Heart left ventricle (tissue), 16 donors: Measurements from ENCODE around the gene C5orf34. TPM values are rescaled to one million over a fixed set of nuclear protein-coding genes. Genes with fewer than 3 reads are reported as not detected.

Source experiments
- ATAC-seq, 4 donors: fragments of 200-7000 bp; cut with Tn5 transposase; one replicate each; pipeline ENCODE4 v1.9.1; 2020 to 2022; ENCODE audit warnings: moderate library complexity in 4 of 4, mild to moderate bottlenecking in 3 of 4, moderate number of reproducible peaks in 1 of 4
- DNase-seq, 5 donors: peaks; one replicate each; pipeline ENCODE4 v3.0.0-alpha.2; 2020
- H3K27ac ChIP-seq, 12 donors: fragments of 200-600 bp; sonication (generic) in 4 of 12; one replicate each; pipeline versions ENCODE4 v1.5.0 to v1.8.0; 2016 to 2022; ENCODE audit warnings: mild to moderate bottlenecking in 2 of 12
- H3K27me3 ChIP-seq, 9 donors: fragments of 200-600 bp; sonication (generic) in 2 of 9; one replicate each; pipeline versions ENCODE4 v1.5.1 to v1.8.0; 2016 to 2022; ENCODE audit warnings: mild to moderate bottlenecking in 3 of 9
- H3K36me3 ChIP-seq, 9 donors: fragments of 200-600 bp; sonication (generic) in 2 of 9; one replicate each; pipeline versions ENCODE4 v1.5.0 to v1.8.0; 2018 to 2022; ENCODE audit warnings: mild to moderate bottlenecking in 2 of 9
- H3K4me1 ChIP-seq, 12 donors: fragments of 200-600 bp; sonication (generic) in 4 of 12; one replicate each; pipeline versions ENCODE4 v1.5.0 to v1.8.0; 2016 to 2022; ENCODE audit warnings: mild to moderate bottlenecking in 3 of 12
- H3K4me3 ChIP-seq, 12 donors: fragments of 200-600 bp; sonication (generic) in 4 of 12; one replicate each; pipeline versions ENCODE4 v1.5.0 to v1.8.0; 2017 to 2022; ENCODE audit warnings: mild to moderate bottlenecking in 9 of 12, moderate library complexity in 4 of 12
- H3K9me3 ChIP-seq, 12 donors: fragments of 200-600 bp; sonication (generic) in 4 of 12; one replicate each; pipeline versions ENCODE4 v1.5.0 to v1.8.0; 2016 to 2022; ENCODE audit warnings: mild to moderate bottlenecking in 1 of 12
- CTCF ChIP-seq, 12 donors: fragments of 200-600 bp; sonication (generic) in 4 of 12; IDR thresholded peaks; one replicate each; pipeline versions ENCODE4 v1.5.0 to v1.8.0; 2018 to 2022; ENCODE audit warnings: antibody characterized with exemption in 12 of 12, mild to moderate bottlenecking in 5 of 12
- POLR2A ChIP-seq, 2 donors: fragments of 450-650 bp; IDR thresholded peaks; one replicate each; pipeline ENCODE4 v1.6.1; 2017; ENCODE audit warnings: antibody characterized with exemption in 2 of 2, mild to moderate bottlenecking in 2 of 2, moderate library complexity in 2 of 2
- WGBS, 4 donors: extraction: QIAGEN DNeasy Blood & Tissue Kit in 2 of 4; methylation state at CpG; one replicate each; pipeline versions ENCODE4 v1.1.5 to v1.1.7; 2013 to 2018; 5-methylcytosine and 5-hydroxymethylcytosine counted together
- intact Hi-C, 10 donors: fragments of 100-400 bp; cut with DNase I; formaldehyde crosslinking; loops; one replicate each; pipeline versions ENCODE4 v1.11.1 to v1.14.2; 2022
- polyA plus RNA-seq, 2 donors: library from polyadenylated mRNA; stranded (reverse); fragments of 200-250 nt; gene quantifications; one replicate each; pipeline ENCODE4 v1.2.3, GENCODE V29; 2013
- total RNA-seq, 9 donors: library from RNA; depleted of rRNA in 2 of 9; stranded (reverse); fragments of >200 nt in 2 of 9; fragmentation: NEBNext Ultra II Directional in 3 of 9; extraction: Animal tissue kit (Norgen Biotek cat#: 25700) in 3 of 9; gene quantifications; one replicate each; pipeline versions ENCODE4 v1.1.0 to v1.2.4, GENCODE V29; 2016 to 2023
- donor health status: ischemic (EF 13 %, LVEDD 7.1; RV severe dilation, severe dysfunction).
- donor health status: healthy with polysubstance abuse.
- donor health status: DM: no; HTN: yes; CAD: no.
- donor health status: DM: no; HTN: no; CAD: no.
- donor health status: ischemic (EF 25% LVEDD 6.9; RV normal size, moderate dysfunction).
- donor health status: ischemic (EF 25% LVEDD 5.7; RV mildly dilated, moderate dysfunction).
- donor health status: healthy.
- donor health status: DM: yes; HTN: yes; CAD: no.
- donor health status: ischemic (EF 35%, LVEDD 5.7; RV mildly dilated, moderate dysfunction).
- donor health status: nonischemic (EF 11% LVEDD 7.7; RV severe dilation, severe dysfunction).
- donor health status: DM: yes; HTN: yes; CAD: no.
- donor health status: PGD.
- donor health status: ischemic (EF 29% LVEDD 5.4; RV normal size, mild dysfunction).
- donor health status: nonischemic (EF 23%, LVEDD 6.1; RV moderate dilation, normal function).

C5orf34 gene
- total and polyA plus RNA-seq, 11 donors, result 0.19 to 1.6 (median 0.54) TPM

GRCh38 chr5:43548358-43548757 lies 33.4 kb upstream of the C5orf34 start:
- WGBS, 4 donors, result 47 to 54% (median 51%) methylated on average over 5 of the region's 5 CpGs
- no peaks in the 10 kb centered on the region for H3K27me3 ChIP-seq
- H3K36me3 ChIP-seq, result peaks cover 2 to 94% (median 79%) of the 10 kb centered on the region in 9 donors
- H3K9me3 ChIP-seq, result no peaks in the 10 kb centered on the region
- ATAC-seq (peak in 2 of 4 donors; percentile 33 to 59), DNase-seq (no peak)
- intact Hi-C loops, result no loop called here
- no peak overlapping the region for H3K4me3 ChIP-seq
- H3K27ac ChIP-seq, result peak overlapping the region in 3 of 12 donors; percentile 2 to 26 (median 23)
- peaks cover 1 to 40% (median 20%) of the 10 kb centered on the region in 12 donors for H3K4me1 ChIP-seq
- TF ChIP-seq POLR2A (IDR thresholded peaks at IDR 0.05) (no peak), CTCF (IDR thresholded peaks at IDR 0.05) (no peak)

- TF ChIP-seq CTCF (IDR thresholded peaks at IDR 0.05), result no peak
- TF ChIP-seq POLR2A (IDR thresholded peaks at IDR 0.05), result no peak
- no peaks in the 10 kb centered on the region for H3K9me3 ChIP-seq
- intact Hi-C loops, result no loop called here
- no peak for ATAC-seq
- 87 to 92% (median 92%) methylated on average over 2 of the region's 2 CpGs for WGBS, 4 donors
- no peak for DNase-seq
- H3K4me3 ChIP-seq, result no peak overlapping the region
- H3K27ac ChIP-seq, result no peak overlapping the region
- H3K4me1 ChIP-seq, result peaks cover 3 to 32% (median 14%) of the 10 kb centered on the region in 12 donors
- H3K27me3 ChIP-seq, result no peaks in the 10 kb centered on the region
- peaks cover 2 to 95% (median 82%) of the 10 kb centered on the region in 9 donors for H3K36me3 ChIP-seq
Measured at GRCh38 chr5:43547532-43547931, 32.6 kb upstream of the C5orf34 start.

GRCh38 chr5:43543434-43543833 lies 28.5 kb upstream of the C5orf34 start:
- intact Hi-C loops, result no loop called here
- Histone ChIP-seq H3K36me3 (peaks cover 2 to 96% (median 90%) of the 10 kb centered on the region in 9 donors), H3K27me3 (no peaks in the 10 kb centered on the region), H3K4me3 (no peak overlapping the region), H3K27ac (no peak overlapping the region), H3K4me1 (peaks cover 0 to 7% (median 3%) of the 10 kb centered on the region in 12 donors), H3K9me3 (no peaks in the 10 kb centered on the region)
- ATAC-seq (no peak), DNase-seq (no peak)
- TF ChIP-seq CTCF (IDR thresholded peaks at IDR 0.05) (no peak), POLR2A (IDR thresholded peaks at IDR 0.05) (no peak)

- Histone ChIP-seq H3K27ac (no peak overlapping the region), H3K36me3 (peaks cover 2 to 98% (median 96%) of the 10 kb centered on the region in 9 donors), H3K27me3 (no peaks in the 10 kb centered on the region), H3K9me3 (no peaks in the 10 kb centered on the region), H3K4me1 (peaks cover 0 to 3% (median 0%) of the 10 kb centered on the region in 12 donors), H3K4me3 (no peak overlapping the region)
- intact Hi-C loops, result loop anchor here in 1 of 10 donors (1.0 kb wide), 1 partner anchor 10 kb away; no protein-coding TSS in a partner anchor
- DNase-seq (no peak), ATAC-seq (no peak)
- TF ChIP-seq POLR2A (IDR thresholded peaks at IDR 0.05) (no peak), CTCF (IDR thresholded peaks at IDR 0.05) (no peak)
- 88 to 91% (median 89%) methylated on average over 6 of the region's 6 CpGs for WGBS, 4 donors
Measured at GRCh38 chr5:43540746-43541145, 25.8 kb upstream of the C5orf34 start.
